HG02798 (cell line): ENCODE data around the gene STXBP6.

Experiments
- ATAC-seq: cut with Tn5 transposase; IDR thresholded peaks from one replicate; pipeline ENCODE4 v1.9.1; 2021; ENCODE audit warnings: mild to moderate bottlenecking; ENCODE audit not compliant: unreplicated experiment, poor library complexity

The STXBP6 gene

GRCh38 chr14:24991288-24991687 is 58.7 kb downstream of the STXBP6 start:
- no peak for ATAC-seq

GRCh38 chr14:24990773-24991172 is 59.2 kb downstream of the STXBP6 start:
- ATAC-seq: no peak

GRCh38 chr14:24990050-24990449 is 59.9 kb downstream of the STXBP6 start:
- ATAC-seq: no peak

- ATAC-seq: no peak
Observed at GRCh38 chr14:24988760-24989159, 61.2 kb downstream of the STXBP6 start.

GRCh38 chr14:24986206-24986893 is 63.6 kb downstream of the STXBP6 start:
- ATAC-seq: no peak

GRCh38 chr14:24984846-24985589 is 64.9 kb downstream of the STXBP6 start:
- ATAC-seq: no peak

GRCh38 chr14:24982472-24983155 is 67.3 kb downstream of the STXBP6 start:
- no peak for ATAC-seq

- ATAC-seq: peak; percentile 33
Observed at GRCh38 chr14:24979725-24980239, 70.2 kb downstream of the STXBP6 start.

GRCh38 chr14:24978862-24979724 is 70.9 kb downstream of the STXBP6 start:
- ATAC-seq: peak; percentile 88

- no peak for ATAC-seq
Observed at GRCh38 chr14:24976602-24977001, 73.3 kb downstream of the STXBP6 start.

- ATAC-seq: no peak
Observed at GRCh38 chr14:24975393-24975792, 74.6 kb downstream of the STXBP6 start.

GRCh38 chr14:24974591-24975374 is 75.2 kb downstream of the STXBP6 start:
- ATAC-seq: no peak

- no peak for ATAC-seq
Observed at GRCh38 chr14:24972844-24973243, 77.1 kb downstream of the STXBP6 start.

GRCh38 chr14:24971255-24971654 is 78.7 kb downstream of the STXBP6 start:
- no peak for ATAC-seq

- no peak for ATAC-seq
Observed at GRCh38 chr14:24966579-24966964, 83.4 kb downstream of the STXBP6 start.

GRCh38 chr14:24965934-24966578 is 83.9 kb downstream of the STXBP6 start:
- no peak for ATAC-seq

- no peak for ATAC-seq
Observed at GRCh38 chr14:24965578-24965933, 84.4 kb downstream of the STXBP6 start.

- ATAC-seq: no peak
Observed at GRCh38 chr14:24964591-24964990, 85.4 kb downstream of the STXBP6 start.

GRCh38 chr14:24964048-24964447 is 85.9 kb downstream of the STXBP6 start:
- no peak for ATAC-seq
